HG03280 (cell line): ENCODE results near the gene VCP.

Experiments
- ATAC-seq: cut with Tn5 transposase; IDR thresholded peaks from one replicate; pipeline ENCODE4 v1.9.1; 2021; ENCODE audit warnings: mild to moderate bottlenecking, moderate library complexity; ENCODE audit not compliant: unreplicated experiment

The VCP gene

GRCh38 chr9:35067056-35067455 is 5.4 kb downstream of the VCP start:
- no peak for ATAC-seq

GRCh38 chr9:35060548-35061207 is 11.7 kb downstream of the VCP start:
- no peak for ATAC-seq

- ATAC-seq = no peak
Measured at GRCh38 chr9:35059438-35059837, 13.0 kb downstream of the VCP start.

DNA sequence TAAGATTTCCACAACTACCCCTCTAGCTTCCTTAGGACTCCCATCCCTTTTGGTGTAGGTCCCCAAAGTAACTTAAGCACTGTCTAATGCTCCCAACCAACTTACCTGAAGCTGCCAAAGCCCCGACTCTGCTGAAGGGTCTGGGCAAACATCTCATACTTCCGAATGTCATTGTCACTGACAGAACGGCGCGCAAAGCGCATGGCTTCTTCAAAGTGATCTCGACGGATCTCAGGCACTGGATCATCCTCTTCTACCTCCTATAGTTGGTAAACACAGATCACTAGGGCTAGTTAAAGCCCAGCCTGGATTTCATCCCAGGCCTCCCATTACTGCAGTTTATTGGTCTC is 15.2 kb downstream of the VCP start:
- no peak for ATAC-seq

DNA sequence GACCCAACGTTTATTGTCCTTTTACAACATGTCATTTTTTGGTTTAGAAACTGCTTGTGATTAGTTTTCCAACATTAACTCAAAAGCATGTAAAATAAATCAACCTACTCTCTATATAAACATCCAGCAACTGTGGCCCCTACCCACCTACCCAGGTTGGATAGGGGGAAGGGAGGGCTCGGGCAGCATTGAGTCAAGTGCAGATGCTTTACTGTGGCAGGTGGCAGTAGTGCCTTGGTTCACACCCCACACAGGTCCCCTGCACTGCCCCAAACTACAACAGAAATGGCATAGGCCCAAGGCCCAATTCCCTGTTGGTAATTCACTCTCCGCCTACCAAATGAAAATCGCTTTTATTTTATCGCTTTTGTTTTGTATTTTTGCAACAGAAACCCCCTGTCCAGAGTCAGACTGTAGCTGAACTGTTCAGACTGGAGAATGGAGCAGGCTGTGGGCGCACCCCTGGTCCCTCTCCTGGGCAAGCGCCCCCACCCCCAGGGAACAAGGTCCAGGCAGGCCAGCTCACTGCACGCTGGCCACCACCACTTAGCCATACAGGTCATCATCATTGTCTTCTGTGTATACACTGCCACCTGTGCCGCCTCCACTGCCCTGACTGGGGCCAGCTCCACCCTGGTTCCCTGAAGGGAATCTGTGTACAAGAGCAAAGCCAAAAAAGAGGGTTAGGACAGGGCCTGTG is 15.7 kb downstream of the VCP start:
- ATAC-seq = no peak

- no peak for ATAC-seq
Measured at GRCh38 chr9:35054871-35055644, 17.4 kb downstream of the VCP start.

DNA sequence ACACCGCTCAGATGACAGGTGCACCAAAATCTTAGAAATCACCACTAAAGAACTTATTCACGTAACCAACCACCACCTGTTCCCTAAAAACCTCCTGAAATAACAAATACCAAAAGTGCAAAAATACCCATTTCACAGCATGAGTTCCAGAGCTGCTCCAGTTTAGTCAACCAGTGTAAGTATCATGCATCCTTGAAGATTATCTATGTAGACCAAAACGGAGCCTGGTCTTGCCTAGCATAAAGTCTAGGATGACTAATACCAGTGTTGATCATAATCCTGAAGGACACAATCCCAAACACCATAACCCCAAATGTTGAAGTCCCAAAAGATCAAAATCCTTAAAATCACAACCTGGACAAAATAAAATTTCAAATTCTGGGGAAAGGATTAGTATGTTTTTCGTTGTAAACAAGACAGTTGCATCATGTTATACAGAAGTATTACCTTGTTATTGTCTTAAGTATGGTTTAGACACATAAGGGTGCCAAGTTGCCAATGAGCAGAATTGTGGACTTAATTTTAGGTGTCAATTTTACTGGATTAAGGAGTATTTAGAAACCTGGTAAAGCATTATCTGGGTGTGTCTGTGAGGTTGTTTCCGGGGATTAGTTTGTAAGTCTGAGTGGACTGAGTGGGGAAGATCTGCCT is 18.1 kb downstream of the VCP start:
- ATAC-seq = no peak

- no peak for ATAC-seq
Measured at GRCh38 chr9:35051069-35051967, 21.1 kb downstream of the VCP start.

- no peak for ATAC-seq
Measured at GRCh38 chr9:35048511-35048910, 23.9 kb downstream of the VCP start.

- no peak for ATAC-seq
Measured at GRCh38 chr9:35044071-35044470, 28.4 kb downstream of the VCP start.

DNA sequence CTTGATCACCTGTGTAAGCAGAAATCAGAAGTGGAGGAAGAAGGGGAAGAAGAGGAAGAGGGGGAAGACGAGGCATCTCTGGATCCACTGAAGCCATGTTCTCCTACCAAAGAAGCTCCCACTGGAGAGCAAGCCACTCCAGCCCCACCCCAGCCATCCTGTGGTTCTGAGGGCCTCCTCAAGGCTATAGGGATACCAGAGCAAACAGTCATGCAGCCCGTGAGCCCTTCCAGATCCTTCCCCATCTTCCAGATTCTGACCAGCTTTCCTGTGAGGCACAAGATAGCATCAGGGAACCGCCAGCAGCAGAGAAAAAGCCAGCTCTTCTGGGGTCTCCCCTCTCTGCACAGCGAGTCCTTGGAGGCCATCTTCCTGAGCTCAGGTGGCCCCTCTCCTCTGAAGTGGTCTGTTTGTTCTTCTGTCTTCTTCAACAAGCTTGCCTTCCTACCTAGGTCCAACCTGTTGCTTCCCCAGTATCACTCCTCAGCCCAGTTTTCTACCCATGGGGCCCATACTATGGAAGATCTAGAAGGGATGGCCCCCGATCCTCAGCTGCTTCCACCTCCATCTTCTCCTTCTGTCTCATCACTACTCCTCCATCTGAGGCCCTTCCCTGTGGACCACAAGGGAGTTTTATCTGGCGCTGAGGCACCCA is 29.4 kb downstream of the VCP start:
- ATAC-seq = no peak

GRCh38 chr9:35042081-35042604 is 30.3 kb downstream of the VCP start:
- ATAC-seq = no peak

DNA sequence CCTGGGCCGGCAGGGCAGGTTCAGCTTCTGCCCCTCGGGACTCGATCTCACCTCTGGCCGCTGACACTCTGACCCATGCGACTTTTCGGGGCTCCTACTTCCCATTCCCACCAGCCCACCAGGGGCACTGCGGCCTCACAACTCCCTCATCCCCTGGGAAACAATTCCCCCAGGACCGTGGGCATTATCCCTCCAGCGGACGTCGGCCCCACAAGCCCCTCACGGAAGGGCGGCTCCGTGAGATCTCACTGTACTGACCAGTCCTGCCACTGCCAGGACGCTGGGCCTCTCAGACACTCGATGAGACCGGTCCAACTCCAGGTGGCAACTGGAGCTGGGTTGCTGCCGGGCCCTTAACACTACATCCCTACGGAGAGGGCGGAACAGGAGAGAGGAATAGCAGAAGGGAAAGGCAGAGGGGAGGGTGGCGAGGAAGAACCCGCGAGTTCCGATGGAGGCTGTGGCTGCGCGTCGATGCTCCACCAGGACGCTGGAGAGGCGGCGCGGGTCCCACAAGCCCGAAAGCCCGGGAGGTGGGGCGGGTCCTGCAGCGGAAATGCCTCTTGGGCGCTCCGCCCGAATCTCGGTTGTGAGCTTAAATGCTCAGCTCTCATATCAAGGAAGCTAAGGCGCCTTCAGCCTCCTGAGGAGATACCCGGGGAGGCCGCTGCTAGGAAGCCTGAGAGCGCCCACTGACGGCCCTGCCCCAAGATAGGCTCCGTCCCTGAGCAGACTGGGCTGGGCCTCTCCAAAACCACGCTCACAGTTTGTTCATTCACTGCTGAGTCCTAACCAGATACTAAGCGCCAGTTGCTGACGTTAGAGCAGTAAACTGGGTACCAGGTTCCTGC is 36.3 kb downstream of the VCP start:
- ATAC-seq = no peak

GRCh38 chr9:35033101-35033500 is 39.3 kb downstream of the VCP start:
- ATAC-seq = no peak

GRCh38 chr9:35029852-35030251 is 42.6 kb downstream of the VCP start:
- no peak for ATAC-seq

GRCh38 chr9:35029241-35029640 is 43.2 kb downstream of the VCP start:
- ATAC-seq = no peak

GRCh38 chr9:35028341-35028740 is 44.1 kb downstream of the VCP start:
- no peak for ATAC-seq

GRCh38 chr9:35027860-35028259 is 44.6 kb downstream of the VCP start:
- no peak for ATAC-seq

- no peak for ATAC-seq
Measured at GRCh38 chr9:35027374-35027773, 45.1 kb downstream of the VCP start.
